Islet of Langerhans (tissue), 1 donor: Measurements from ENCODE around the gene ZSCAN9.

ENCODE experiments used
- FAIRE-seq: peaks from one replicate; lab custom pipeline; 2011; peaks lifted over from hg19 to GRCh38; lab: Jason Lieb, UNC

Gene ZSCAN9

DNA sequence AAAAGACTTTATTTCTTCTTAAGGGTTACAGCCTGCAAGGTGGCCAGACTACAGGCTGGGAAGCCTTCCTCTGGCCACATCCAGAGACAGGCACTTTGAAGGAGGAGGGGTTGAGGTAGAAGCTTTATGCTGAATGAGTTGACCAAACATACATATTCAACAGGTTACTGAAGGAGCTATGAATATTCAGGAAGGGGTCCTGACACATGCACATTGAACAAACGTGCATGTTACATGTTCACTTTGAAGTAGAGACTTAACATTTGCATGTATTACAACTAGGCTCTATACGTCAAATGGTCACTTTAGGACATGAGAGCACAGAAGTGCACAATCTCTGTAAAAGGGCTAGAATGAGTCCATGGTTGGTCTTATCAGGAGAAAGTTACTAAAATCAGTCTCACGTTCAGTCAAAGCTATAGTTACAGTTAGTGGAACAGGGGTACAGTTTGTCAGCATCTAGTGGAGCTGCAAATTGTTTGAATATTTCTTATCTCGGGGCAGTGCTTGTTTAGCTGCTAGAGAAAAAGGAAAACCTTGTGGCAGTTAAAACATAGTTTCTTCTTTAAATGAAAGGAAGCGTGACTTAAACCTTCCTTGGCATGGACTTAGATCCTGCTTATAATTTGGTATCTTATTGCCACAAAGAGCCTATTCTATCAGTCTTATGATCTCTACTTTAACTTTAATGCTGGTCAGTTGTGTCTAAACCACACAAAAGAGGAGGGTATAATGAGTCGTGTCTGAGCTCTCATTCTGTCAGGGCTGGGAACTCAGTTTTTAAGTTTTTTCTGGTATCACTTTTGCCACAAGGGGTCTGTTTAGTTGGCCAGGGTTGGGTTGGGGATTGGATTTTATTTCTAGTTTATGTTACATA is 4.6 kb upstream of the ZSCAN9 start:
- FAIRE-seq, result no peak

- no peak for FAIRE-seq
Measured at GRCh38 chr6:28224131-28225055, 682 bp upstream of the ZSCAN9 start.

- FAIRE-seq, result no peak
Measured at GRCh38 chr6:28226460-28226859, 1.4 kb downstream of the ZSCAN9 start.

- FAIRE-seq, result no peak
Measured at GRCh38 chr6:28232785-28233184, 7.7 kb downstream of the ZSCAN9 start.

DNA sequence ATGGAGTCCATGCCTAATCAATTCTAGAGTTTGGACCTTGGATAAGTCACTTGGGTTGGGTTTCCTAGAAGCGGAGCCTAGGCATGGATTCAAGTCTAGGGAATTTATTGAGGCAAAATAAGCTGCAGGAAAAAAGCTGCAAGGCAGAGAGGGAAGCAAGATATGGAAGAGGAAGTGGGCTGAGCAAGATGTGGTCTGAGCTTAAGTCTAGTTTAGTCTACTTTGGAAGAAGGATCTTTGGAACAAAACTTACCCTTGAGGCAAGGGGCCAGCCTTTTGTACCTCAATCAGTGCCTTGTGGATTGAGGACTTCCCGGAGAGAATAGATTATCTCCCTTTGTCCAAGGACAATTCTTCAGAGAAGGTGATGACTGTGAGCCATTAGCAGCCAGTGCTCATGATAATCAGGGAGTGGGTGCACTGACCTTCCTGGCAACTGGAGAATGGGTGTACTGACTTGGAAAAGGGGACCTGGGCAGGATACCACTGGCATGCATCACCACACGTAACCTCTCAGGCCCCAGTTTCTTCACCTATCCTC is 10.9 kb downstream of the ZSCAN9 start:
- no peak for FAIRE-seq

GRCh38 chr6:28239636-28240035 is 14.6 kb downstream of the ZSCAN9 start:
- FAIRE-seq, result no peak

DNA sequence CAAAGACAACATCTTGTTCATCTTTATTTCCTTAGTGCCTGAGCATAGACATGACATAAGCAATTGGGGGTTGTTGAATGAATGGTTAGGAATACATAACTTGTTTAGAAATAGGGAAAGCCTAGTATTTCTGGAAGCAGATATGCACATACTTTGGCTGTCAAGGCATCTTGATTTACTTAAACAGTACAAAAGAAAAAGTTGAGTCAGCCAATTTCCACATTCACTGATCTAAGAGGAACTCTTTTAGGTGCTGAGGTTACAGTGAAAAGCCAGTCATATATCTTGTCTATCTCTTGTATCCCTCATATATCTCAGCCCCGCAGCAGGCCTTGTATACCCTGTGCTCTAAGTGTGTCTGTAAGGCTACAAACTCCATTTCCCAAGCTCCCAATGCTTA is 15.4 kb downstream of the ZSCAN9 start:
- no peak for FAIRE-seq

GRCh38 chr6:28243946-28244345 is 18.9 kb downstream of the ZSCAN9 start:
- FAIRE-seq, result no peak

- FAIRE-seq, result no peak
Measured at GRCh38 chr6:28245206-28245941, 20.3 kb downstream of the ZSCAN9 start.

- no peak for FAIRE-seq
Measured at GRCh38 chr6:28248916-28249315, 23.8 kb downstream of the ZSCAN9 start.

- FAIRE-seq, result no peak
Measured at GRCh38 chr6:28250747-28251146, 25.7 kb downstream of the ZSCAN9 start.

- no peak for FAIRE-seq
Measured at GRCh38 chr6:28251661-28252008, 26.6 kb downstream of the ZSCAN9 start.

DNA sequence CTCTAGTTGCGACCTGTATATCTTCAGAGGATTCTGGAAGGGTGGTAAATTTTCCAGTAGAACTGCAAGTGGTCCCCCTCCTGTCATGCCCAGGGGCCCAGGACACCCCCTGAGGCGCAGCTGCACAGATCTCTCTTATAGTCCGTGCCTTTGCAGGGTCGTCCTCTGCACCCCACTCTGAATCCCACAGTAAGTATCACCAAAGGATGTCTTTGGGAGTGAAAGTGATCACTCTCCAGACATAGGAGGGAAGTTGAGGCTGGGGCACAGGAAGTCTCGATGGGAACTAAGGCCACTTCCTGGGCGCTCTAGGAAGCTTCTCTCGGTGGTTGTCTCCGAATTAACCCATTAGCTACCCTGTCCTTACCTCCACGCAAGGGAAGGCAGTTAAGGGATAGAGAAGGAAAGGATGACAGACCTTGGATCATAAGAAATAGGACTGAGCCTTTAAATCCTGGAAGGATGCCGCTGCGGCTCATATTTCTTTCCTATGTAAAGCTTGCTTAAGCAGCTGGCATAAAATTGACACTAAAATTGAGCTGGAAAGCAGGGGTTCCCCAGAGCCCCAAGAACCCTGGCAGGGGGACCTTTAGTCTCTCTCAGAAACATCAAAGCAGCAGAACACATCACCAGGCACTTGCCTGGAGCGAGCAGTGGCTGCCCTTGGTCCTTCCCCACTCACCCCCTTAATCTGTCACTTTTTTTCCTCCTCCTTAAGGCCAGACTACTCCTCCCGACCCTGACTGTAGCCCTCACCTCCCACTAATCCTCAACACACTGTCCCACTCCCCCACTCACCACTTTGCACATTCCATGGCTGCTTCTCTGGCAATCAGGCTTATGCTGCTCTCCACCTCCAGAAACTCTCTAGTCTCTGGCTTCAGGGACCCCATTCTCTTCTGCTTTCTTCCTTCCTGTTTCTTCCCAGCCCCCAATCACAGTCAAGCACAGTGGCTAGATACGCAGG is 27.2 kb downstream of the ZSCAN9 start, which contains the start of gene ZKSCAN4:
TSS of gene ZKSCAN4 (minus strand) at position 261 of the 967 bp plus-strand sequence. CDS start 289 bp downstream, outside the sequence.
- FAIRE-seq, result peak; percentile 36

GRCh38 chr6:28254121-28254519 is 29.0 kb downstream of the ZSCAN9 start:
- no peak for FAIRE-seq

DNA sequence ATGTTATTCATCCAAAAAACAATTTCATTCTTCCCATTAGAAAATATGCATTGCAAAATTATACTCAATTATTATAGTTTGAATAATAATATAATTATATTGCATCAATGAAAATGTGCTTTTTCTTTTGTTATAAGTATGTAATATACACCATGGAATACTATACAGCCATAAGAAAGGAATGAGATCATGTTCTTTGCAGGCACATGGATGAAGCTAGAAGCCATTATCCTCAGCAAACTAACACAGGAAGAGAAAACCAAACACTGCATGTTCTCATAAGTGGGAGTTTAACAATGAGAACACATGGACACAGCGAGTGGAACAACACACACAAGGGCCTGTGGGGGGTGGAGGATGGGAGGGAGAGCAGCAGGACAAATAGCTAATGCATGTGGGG is 32.0 kb downstream of the ZSCAN9 start:
- FAIRE-seq, result no peak

DNA sequence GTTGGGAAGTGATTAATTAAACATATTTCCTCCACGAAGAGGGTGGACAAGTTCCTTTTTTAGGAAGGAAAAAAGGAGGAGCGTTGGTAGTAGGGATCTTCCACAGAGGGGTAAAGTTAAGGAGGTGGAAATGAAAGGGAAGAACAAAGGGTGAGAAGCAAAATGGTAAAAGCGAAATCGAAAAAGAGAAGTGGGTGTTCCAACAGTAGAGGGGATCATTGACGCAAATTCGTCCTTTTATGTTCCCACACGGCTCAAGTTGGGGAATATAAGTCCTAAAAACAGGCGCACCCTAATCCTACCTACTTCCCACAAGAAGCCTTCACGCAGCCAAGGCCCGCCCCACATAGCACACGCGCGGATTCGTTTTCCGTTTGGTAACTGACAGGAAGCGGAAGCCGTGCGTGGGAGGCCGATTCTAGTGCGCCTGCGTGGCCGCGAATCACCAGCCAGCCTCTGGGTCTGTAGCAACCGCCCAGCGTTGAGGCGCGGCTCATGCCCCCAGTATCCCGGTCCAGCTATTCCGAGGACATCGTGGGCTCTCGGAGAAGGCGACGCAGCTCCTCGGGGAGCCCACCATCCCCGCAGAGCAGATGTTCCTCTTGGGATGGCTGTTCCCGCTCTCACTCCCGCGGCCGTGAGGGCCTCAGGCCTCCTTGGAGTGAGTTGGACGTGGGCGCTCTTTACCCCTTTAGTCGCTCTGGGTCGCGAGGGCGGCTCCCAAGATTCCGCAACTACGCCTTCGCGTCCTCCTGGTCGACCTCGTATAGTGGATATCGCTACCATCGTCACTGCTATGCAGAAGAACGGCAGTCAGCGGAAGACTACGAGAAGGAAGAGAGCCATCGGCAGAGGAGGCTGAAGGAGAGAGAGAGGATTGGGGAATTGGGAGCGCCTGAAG is 34.1 kb downstream of the ZSCAN9 start, which contains the start of gene NKAPL:
TSS of gene NKAPL (plus strand) at position 421 of the 901 bp plus-strand sequence. CDS start at position 496, 75 bp downstream.
- no peak for FAIRE-seq

GRCh38 chr6:28263922-28264321 is 38.8 kb downstream of the ZSCAN9 start:
- FAIRE-seq, result no peak

GRCh38 chr6:28264834-28265401 is 39.8 kb downstream of the ZSCAN9 start:
- FAIRE-seq, result no peak

DNA sequence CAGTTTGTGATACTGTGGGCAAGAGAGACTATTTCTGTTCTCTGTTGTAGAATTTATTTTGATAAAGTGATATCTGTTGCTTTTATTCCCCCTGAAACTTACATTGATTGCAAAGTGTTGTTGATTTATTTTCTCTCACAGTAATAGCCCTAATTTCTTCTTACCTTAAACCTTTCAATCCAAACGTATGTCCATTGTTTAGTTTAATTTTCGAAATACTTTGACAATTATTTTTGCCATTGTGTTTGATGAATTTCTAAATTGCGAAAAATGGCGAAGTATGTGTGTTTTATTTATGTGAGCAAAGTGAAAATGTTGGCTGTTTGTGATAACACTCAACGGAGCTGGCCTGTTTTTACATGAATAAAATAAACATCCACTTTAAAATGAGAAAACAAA is 41.5 kb downstream of the ZSCAN9 start:
- no peak for FAIRE-seq
